Calu3 (cell line): ENCODE measurements around the gene EVL. TPM values are rescaled to one million over a fixed set of nuclear protein-coding genes. Genes with fewer than 3 reads are reported as not detected.

Experiments
- BruUV-seq: library from RNA; stranded (reverse); fragments of 400-500 nt; replicated peaks from 2 replicates; lab custom pipeline; 2021; lab: Mats Ljungman, UMichigan
- CTCF ChIA-PET: fragments of 300-600 bp; sonication (Branson Sonifier 250); formaldehyde crosslinking; loops from one replicate; lab custom pipeline; 2022; ENCODE audit warnings: antibody characterized with exemption; lab: Charles Lee
- DNase-seq: peaks from one replicate; pipeline ENCODE4 v3.0.0; 2022
- H3K27ac Mint-ChIP-seq: one replicate; pipeline ENCODE4 v1.8.0; 2022; ENCODE audit warnings: mixed read lengths; ENCODE audit not compliant: unreplicated experiment
- H3K27me3 Mint-ChIP-seq: one replicate; pipeline ENCODE4 v1.8.0; 2022; ENCODE audit warnings: mixed read lengths; ENCODE audit not compliant: unreplicated experiment
- H3K36me3 Mint-ChIP-seq: one replicate; pipeline ENCODE4 v1.8.0; 2022; ENCODE audit warnings: mild to moderate bottlenecking, moderate library complexity, mixed read lengths; ENCODE audit not compliant: insufficient read depth, unreplicated experiment
- H3K4me1 Mint-ChIP-seq: one replicate; pipeline ENCODE4 v1.8.0; 2022; ENCODE audit warnings: mild to moderate bottlenecking, low read depth, mixed read lengths; ENCODE audit not compliant: unreplicated experiment
- H3K4me3 Mint-ChIP-seq: one replicate; pipeline ENCODE4 v1.8.0; 2022; ENCODE audit warnings: mild to moderate bottlenecking, low read depth, moderate library complexity, mixed read lengths; ENCODE audit not compliant: unreplicated experiment
- H3K9me3 Mint-ChIP-seq: one replicate; pipeline ENCODE4 v1.8.0; 2022; ENCODE audit warnings: low read depth, mixed read lengths; ENCODE audit not compliant: unreplicated experiment
- intact Hi-C: fragments of 100-400 bp; cut with micrococcal nuclease; formaldehyde crosslinking; loops from one replicate; pipeline ENCODE4 v1.10.0; 2022; ENCODE audit not compliant: unreplicated experiment
- total RNA-seq: library from RNA; stranded (reverse); gene quantifications from 2 replicates; pipeline ENCODE4 v1.2.3, GENCODE V29; 2022
- TF ChIP-seq, protein P1 (sequence below): fragments of 200-600 bp; IDR thresholded peaks from one replicate; pipeline ENCODE4 v1.8.0; 2022; ENCODE audit warnings: antibody characterized with exemption; ENCODE audit not compliant: unreplicated experiment

Gene EVL
- total RNA-seq, 1 experiment from 2014 or later, result 33.5 TPM

- H3K9me3 Mint-ChIP-seq, result no peaks in the 10 kb centered on the region
- BruUV-seq, result no TSS peak
- no peaks in the 10 kb centered on the region for H3K4me1 Mint-ChIP-seq
- CTCF ChIA-PET, result interaction anchor here (1.0 kb wide), 1 partner anchor 77 kb away, joined by 3 read pairs; no protein-coding TSS in a partner anchor
- intact Hi-C loops, result no loop called here
- H3K36me3 Mint-ChIP-seq, result no peaks in the 10 kb centered on the region
- TF ChIP-seq, protein P1, sequence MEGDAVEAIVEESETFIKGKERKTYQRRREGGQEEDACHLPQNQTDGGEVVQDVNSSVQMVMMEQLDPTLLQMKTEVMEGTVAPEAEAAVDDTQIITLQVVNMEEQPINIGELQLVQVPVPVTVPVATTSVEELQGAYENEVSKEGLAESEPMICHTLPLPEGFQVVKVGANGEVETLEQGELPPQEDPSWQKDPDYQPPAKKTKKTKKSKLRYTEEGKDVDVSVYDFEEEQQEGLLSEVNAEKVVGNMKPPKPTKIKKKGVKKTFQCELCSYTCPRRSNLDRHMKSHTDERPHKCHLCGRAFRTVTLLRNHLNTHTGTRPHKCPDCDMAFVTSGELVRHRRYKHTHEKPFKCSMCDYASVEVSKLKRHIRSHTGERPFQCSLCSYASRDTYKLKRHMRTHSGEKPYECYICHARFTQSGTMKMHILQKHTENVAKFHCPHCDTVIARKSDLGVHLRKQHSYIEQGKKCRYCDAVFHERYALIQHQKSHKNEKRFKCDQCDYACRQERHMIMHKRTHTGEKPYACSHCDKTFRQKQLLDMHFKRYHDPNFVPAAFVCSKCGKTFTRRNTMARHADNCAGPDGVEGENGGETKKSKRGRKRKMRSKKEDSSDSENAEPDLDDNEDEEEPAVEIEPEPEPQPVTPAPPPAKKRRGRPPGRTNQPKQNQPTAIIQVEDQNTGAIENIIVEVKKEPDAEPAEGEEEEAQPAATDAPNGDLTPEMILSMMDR, result no peak
- no peaks in the 10 kb centered on the region for H3K27me3 Mint-ChIP-seq
- H3K4me3 Mint-ChIP-seq, result no peak overlapping the region
- no peak overlapping the region for H3K27ac Mint-ChIP-seq
- DNase-seq, result no peak
These were observed 50.5 kb downstream of the EVL start for GRCh38 chr14:100115726-100116125.

DNA sequence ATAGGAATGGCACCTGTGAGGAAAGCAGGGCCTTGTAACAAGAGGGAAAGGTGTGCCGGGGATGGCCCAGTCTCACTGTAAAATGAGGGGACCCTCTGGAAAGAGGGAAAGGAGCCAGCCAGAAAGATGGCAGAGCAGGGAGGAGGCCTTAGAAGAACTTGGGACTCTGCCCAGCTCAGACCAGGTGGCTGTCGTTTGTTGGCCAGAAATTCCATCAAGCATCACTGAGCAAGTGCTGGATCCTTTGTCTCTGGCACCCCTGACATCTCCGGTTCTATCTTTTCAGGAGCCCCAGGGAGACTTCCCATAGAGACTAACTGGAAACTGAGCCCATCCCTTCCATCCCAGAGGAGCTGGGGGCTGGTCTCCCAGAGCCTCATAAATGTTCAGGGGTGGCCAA lies 50.9 kb downstream of the EVL start:
- Mint-ChIP-seq H3K4me1 (no peaks in the 10 kb centered on the region), H3K27me3 (no peaks in the 10 kb centered on the region), H3K36me3 (no peaks in the 10 kb centered on the region), H3K27ac (no peak overlapping the region), H3K4me3 (no peak overlapping the region), H3K9me3 (no peaks in the 10 kb centered on the region)
- TF ChIP-seq, protein P1, result no peak
- intact Hi-C loops, result no loop called here
- no TSS peak for BruUV-seq
- CTCF ChIA-PET, result no interaction called here
- no peak for DNase-seq

DNA sequence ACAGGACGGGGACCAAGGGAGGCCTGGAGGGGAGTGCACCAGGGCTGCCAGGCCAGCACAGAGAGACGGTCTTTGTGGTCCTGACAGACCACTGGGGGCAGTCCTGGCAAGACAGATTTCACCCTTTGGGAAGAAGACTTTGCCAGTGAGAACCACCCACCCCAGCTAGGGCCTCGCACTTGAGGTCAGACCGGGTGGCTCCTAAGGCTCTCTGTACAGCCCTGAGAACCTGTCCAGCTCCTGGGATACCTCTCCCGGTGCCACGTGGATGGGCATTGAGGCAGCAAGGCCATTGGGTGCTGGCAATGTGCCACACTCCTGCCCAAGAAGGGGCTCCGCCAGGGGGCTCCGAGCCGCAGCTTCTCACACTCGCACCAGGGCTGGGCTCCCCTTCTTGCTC lies 51.8 kb downstream of the EVL start:
- Mint-ChIP-seq H3K27ac (no peak overlapping the region), H3K36me3 (no peaks in the 10 kb centered on the region), H3K9me3 (no peaks in the 10 kb centered on the region), H3K4me3 (no peak overlapping the region), H3K4me1 (no peaks in the 10 kb centered on the region), H3K27me3 (no peaks in the 10 kb centered on the region)
- intact Hi-C loops, result no loop called here
- no peak for DNase-seq
- CTCF ChIA-PET, result interaction anchor here (1.0 kb wide), 1 partner anchor 76 kb away, joined by 3 read pairs; no protein-coding TSS in a partner anchor
- TF ChIP-seq, protein P1, result no peak
- no TSS peak for BruUV-seq

DNA sequence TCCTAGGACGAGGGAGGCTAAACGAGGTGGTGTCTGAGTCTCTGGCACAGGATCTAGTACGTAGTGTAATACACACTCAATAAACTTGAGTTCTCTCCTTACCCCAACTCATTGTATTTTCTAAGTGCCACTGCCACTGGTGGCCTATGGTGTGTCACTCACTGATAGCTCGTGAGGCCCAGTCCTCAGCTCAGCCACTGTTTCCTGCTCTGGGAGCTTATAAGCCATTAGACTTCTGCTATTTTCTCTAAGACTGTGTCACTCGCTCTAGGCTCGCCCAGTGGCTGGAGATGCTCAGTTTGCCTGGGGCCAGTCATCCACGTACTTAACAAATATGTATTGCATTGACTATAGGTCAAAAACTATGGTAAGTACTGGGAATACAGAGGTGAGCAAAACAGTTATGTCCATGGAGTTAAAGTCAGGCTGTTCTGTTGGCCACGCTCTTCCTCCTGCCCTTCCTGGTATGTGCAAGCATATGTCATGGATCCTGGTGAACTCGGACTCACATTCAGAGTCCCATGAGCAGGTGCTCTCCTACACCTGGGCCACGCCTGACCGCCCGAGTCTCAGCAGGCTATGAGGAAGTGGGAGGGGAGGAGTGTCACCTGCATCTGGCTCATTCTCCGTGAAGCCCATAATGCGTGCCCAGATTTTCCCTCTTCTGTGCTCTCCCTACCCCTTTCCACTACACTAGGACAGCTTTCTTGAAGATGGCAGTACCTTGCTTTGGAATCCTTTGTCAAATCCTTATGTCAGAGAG lies 52.6 kb downstream of the EVL start:
- no peaks in the 10 kb centered on the region for H3K27me3 Mint-ChIP-seq
- no peaks in the 10 kb centered on the region for H3K36me3 Mint-ChIP-seq
- BruUV-seq, result no TSS peak
- no peak for DNase-seq
- no peak overlapping the region for H3K27ac Mint-ChIP-seq
- H3K4me3 Mint-ChIP-seq, result no peak overlapping the region
- no peaks in the 10 kb centered on the region for H3K9me3 Mint-ChIP-seq
- H3K4me1 Mint-ChIP-seq, result no peaks in the 10 kb centered on the region
- TF ChIP-seq, protein P1, result no peak
- intact Hi-C loops, result no loop called here
- CTCF ChIA-PET, result interaction anchor here (1.0 to 2.1 kb wide), 2 partner anchors 9 to 75 kb away, joined by 3 to 5 read pairs; no protein-coding TSS in a partner anchor
